GM19324 (cell line): ENCODE results near the gene DLGAP1.
"Not testable (repeated sequence)": the region's sequence is repeated elsewhere in the genome, so short reads cannot be mapped to it uniquely, and the experiment has no call there.

Experiments used
- ATAC-seq: cut with Tn5 transposase; IDR thresholded peaks from one replicate; pipeline ENCODE4 v1.9.1; 2021; ENCODE audit warnings: mild to moderate bottlenecking, moderate library complexity; ENCODE audit not compliant: unreplicated experiment, low FRiP score

Gene DLGAP1

DNA sequence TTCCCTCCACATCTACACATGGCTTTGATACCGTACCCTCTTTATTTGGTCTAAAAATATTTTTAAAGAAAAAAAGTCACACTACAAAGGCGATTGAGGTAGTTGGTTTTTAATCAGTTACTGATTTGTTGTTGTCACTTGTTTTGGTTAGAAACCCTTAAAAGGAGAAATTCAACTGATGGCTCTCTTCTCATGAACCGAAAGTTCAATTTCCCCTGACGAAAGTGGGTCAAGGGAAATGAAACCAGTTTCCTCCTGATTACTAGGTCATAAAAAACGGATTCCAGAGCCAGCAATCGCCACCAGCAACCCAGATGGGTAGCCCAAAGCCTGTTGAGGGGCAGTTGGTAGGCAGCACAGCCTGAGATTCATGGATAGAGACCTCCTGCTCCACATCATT is 63.2 kb downstream of the DLGAP1 start:
- ATAC-seq: no peak

DNA sequence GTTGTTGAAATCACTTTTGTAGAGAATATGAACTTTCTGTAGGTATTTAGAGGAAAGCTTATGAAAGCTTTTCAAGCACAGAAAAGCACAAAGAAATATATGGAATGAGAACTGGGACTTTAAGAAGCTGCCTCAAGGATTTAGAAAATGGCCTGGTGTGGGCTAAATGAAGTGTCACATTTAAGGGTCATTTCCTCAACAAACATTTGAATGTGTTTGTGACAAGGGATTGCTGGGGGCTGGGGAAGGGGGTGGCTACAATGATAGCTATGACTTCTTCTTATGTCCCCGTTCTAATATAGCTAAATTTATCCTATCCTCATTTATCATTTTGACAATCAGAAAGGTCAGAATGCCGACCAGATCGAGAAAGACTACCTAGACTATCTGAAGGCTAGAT is 69.2 kb downstream of the DLGAP1 start:
- ATAC-seq: no peak

DNA sequence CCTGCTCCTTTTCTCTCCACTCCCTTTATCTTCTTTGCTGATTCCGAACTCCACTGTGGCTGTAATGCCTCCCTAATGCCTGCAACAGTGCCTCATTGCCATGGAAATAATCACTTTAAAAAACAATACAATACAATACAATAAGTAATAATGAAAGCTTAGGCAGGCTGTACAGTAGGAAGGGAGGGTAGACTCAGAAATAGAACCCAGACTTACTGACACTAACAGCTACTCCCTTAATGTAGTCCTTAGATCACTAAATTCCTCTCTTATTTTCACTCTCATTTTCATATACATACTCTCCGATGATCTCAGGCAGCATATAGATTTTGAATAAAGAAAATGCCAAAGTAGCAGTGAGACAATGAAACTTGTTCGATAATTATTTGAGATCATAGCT is 70.2 kb downstream of the DLGAP1 start:
- no peak for ATAC-seq

DNA sequence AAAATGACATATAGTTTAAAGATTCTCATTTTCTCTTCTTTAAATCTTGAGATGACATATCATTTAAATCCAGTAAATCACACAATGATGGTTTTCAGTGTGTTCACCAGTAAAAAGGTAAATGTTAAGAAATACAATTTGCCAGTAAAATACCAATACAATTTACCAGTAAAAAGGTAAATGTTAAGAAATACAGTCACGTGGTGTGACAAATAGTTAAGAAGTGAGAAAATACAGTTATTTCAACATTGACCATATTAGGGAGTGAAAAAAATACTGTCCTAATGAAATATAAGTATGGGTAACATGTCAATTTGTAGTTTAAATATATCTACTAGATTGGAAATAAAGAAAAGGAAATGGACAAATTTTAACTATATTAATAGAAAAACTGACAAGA is 80.5 kb downstream of the DLGAP1 start:
- no peak for ATAC-seq

DNA sequence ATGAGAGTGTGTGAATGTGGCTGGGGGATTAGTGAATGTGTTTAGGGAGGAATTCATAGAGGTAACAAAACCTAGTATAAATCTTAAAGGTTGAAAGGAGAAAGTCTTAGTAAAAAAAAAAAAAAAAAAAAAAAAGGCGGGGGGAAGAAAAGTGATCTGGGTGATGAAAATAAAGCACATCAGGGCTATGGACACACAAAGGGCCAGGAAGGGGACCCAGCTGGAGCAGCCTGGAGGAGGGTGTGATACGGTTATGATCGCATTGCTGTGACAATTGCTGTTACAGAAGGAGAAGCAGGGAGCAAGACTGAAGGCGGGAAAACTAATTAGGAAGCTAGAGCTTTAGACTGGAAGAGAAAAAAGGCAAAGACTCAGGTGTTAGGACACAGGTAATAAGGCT is 85.4 kb downstream of the DLGAP1 start:
- ATAC-seq: no peak

DNA sequence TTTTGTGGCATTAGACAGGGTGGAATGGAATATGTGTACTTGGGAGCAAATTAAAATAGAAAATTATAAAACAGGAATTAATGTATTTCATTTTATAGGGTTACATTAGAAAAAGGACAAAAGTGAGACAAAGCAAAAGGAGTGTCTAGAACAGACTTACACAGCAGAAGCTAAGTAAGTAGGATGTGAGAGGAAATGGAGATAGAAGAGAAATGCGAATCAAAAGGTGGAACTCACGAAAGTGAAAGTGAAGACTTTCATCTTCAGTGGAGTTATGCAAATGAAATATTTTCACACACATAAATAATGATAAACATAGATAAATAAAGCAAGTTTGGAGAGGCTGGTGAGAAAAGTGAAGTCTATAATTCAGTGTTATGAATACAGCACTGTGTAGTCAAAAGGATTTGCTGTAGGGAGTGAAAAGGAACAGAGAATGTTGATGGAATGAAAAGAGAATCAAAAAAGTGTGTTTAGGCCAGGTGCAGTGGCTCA is 94.8 kb downstream of the DLGAP1 start:
- ATAC-seq: no peak

DNA sequence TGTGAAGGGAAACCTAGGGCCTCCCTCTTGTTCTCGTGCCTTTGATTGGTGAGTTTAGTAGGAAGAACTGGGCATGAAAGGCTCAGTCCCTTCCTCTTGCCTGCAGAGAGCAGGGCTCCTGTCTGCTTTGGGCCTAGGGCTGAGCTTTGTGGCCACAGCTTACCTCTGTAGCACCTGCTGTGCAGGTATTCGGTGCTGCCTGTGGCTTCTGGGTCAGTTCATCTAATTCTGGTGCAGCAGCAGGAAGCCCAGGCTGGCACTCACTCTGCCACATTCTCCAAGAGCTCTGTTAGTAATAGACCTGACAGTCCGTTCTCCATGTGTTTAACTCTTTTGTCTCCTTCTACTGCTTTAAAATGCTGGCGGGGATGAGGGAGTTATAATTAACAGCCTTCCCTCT is 96.5 kb downstream of the DLGAP1 start:
- no peak for ATAC-seq

DNA sequence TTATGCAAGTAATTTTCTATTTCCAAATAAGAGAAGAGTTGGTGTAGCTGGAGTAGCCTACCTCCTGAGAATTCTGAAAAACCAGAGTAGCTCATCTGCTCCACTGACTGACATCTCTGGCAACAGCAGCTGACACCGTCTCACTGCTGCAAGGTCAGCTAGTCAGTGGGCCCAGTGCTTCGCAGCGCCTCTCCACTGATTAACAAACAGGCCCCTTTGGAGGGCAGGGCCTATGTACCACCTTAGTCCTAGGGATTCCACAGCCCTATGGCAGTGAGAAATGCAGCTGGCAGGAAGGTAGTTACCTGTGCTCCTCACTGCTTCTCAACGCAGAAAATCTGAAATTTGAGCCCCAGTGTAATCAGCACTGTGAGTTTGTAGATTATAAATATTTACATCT is 97.5 kb downstream of the DLGAP1 start:
- no peak for ATAC-seq

DNA sequence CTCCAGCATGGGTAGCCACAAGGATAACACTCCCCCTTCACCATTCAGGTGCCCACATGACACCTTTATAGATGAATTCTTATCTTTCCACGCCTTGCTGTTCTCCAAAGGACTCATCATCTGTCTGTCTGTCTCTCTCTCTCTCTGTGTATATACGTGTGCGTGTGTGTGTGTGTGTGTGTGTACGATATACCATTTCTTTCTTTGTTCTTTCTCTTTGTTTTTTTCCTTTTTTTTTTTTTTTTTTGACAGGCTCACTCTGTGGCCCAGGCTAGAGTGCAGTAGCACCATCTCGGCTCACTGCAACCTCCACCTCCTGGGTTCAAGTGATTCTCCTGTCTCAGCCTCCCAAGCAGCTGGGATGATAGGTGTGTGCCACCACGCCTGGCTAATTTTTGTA is 98.2 kb downstream of the DLGAP1 start:
- ATAC-seq: no peak

DNA sequence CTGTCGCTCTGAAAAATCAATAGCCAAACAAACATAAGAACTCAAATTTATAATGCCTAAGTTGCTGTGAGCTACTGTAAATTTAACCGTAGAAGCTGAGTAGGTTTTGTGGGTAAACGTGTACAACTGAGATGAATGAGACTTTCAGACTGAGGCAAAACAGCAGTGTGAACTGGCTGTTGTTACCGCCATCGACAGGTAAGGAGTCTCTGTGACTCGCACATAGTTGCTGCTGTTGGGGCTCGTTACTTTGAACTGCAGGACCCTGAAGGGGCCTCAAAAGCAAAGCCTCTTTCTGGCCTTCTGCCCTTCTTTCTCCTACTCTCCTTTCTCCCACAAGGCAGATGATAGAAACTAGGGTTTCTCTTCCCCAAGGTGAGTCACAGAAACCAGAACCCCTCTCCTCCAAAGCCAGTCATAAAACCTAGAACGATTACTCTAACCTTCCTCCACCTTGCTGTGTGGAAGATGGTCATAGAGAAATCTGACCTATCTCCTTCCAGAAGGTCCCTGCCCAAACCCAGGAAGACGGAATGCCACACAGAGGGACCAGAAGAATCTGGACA is 101.2 kb downstream of the DLGAP1 start:
- no peak for ATAC-seq

DNA sequence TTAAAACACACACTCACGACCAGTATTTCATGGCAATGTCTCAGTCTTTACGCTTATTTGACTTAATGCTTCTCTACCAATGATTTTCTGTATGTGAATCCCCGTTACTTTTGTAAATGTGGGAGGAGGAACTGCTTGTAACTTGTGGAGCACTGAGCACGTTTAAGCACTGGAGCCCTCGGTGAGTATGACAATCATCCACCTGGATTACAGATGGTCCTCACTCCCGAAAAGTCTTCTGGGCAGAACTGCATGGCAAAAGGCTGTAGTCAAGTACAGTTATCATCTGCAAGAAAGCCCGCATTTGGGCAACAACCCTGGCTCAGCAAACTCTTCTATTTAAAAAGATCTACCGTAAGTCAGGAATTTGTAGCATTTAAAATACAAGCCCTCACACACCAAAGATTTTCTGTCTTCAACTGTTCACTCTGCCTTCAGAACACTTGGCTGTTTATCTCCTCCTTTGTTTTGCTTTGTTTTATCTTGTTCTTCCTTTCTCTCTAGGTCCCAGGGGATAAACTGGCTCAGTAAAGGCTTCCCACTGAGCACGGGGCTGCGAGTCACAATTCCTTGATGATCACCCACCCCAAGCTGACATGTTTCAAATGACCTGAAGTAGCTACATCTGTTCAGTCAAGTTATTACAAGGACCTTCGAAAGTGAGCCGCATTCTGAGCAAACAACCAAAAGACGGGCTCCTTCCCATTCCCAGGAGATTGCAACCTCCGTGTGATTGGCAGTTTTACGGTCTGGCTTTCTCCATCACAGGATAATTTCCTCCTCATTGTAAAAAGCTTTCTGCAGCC is 102.2 kb downstream of the DLGAP1 start:
- no peak for ATAC-seq

DNA sequence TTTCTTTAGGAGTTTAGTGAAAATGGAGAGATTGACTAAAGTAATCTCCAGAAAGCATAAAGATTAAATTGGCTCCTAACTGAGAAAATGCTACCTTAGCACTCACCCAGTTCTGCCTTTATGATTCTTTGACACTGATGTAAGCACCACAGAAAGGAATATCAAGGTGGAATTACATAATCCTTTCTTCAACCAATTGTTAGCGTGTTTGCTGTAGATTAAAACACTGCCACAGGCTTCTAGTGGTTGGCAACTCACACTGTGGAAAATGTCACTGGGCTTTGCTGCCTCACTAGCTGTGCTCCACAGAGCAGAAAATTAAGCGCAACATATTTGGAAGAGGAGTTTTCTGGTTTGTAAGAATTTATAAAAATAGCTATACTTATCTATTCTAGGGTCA is 104.1 kb downstream of the DLGAP1 start:
- ATAC-seq: no peak

DNA sequence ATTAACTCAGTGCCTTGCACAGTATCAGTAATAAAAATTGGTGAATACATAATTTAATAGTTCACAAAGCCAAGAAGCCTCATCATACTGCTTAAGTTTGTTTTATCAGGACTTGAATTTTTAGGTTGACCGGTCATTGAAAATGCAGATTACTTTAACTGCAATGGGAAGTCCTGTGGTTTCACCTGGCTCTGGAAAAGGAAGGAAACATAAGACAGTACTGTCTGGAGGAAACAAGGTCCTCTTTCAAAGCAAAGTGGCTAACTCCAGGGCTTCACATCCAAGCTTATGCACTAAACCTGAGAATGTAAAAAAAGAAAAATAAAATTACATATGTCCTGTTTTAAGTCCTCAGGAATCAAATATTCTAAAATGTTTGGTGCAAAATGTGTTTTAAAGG is 119.7 kb downstream of the DLGAP1 start:
- ATAC-seq: no peak

DNA sequence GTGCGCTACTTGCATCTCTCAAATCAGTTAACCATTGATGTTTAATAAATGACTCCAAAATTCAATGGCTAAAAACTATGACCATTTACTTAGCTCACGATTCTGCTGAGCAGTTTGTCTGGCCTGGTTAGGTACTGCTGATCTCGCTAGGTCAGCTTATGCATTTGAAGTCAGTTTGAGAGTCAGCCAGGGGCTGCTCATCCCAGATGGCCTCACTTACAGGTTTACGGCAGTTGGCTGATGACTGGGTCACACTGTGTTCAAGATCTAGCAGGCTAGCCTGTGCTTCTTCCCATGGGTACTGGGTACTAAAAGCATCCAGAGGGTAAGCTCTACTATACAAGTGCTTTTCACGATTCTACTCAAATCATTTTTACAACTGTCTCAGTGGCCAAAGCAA is 122.1 kb downstream of the DLGAP1 start:
- no peak for ATAC-seq

DNA sequence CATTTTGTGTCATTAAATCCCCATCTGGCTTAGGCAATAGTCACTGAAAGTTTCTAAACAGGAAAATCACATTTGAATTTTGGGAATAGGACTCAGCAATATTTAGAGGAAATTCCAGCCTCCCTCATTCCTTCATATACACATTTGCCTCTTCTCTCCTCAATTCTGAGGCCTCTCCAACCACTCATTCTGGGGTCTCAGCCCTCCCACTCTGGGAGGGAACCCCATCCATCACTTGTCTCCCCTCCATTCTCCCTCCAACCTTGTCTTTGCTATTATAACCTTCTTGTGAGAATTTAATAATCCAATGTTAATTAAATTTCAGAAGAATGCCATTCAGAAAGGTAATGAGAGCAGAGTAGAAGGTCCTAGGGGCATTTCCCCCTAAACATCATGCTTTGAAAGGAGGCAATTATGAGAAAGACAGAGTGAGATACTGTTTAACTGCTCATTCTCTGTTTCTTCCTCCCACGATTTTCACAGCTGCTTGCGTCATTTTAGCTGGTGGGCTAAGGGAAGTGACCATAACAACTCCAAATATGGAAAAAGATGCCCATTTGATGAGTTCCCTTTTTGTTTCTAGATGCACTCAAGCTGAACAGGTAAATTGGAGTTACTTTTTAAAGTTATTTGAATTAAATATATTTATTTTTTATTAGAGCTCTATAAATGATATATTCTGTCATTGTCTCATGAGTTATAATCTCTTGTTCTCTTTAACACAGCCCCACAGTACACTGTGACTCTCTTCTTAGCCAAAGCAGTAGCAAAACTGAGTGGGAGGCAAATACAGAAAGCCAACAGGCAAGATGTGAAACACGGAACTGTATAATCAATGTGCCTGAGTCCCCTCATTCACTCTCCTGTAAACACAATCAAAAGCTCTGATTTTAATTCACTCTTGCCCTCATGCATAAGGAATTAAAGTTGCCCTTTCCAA is 135.1 kb downstream of the DLGAP1 start:
- ATAC-seq: no peak

DNA sequence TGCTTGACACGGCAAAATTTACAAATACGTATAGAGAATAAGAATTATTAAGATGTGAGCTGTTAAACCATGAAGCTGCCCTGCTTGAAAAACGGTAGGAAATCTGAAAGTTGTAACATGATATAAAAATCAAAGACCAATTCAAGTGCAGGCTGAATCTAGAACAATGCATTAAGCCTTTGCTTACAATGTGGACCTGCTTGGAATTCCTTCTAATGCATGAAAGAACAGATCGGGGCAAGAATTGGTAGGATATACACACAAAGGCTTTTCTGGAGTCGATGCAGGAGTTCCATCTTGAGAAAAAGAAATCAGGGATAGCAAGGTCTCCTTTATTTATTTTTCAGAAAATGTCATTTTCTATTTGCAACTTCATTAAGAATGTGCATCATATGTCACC is 136.8 kb downstream of the DLGAP1 start:
- no peak for ATAC-seq

DNA sequence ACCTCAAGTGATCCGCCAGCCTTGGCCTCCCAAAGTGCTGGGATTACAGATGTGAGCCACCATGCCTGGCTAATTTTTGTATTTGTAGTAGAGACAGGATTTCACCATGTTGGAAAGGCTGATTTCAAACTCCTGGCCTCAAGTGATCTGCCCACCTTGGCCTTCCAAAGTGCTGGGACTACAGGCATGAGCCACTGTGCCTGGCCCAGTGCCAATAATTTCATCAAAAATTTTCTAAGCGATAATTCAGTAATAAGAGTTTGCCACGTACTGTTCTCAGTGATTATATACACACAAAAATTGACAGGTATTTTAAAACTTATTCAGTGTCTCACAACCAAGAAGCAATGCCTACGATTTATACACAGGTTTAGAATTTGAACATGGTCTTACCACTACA is 143.2 kb downstream of the DLGAP1 start:
- ATAC-seq: not testable (repeated sequence)

DNA sequence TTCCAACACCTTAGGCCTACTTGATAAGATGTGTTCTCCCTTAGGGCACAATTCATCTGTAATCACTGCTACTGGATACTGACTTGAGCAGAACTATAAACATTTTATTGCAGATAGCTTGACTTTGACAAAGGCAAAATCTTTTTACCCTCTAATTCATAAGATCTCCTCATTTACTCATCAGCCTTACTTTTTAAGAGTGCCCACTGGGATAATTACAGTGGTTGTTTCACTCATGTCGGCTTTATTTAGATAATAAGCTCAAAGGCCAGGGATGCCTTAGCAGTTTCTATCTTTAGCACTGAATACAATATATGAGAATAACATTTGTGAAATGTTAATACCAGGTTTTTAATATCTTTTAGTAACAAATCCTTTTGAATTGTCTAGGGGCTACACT is 144.0 kb downstream of the DLGAP1 start:
- ATAC-seq: no peak

DNA sequence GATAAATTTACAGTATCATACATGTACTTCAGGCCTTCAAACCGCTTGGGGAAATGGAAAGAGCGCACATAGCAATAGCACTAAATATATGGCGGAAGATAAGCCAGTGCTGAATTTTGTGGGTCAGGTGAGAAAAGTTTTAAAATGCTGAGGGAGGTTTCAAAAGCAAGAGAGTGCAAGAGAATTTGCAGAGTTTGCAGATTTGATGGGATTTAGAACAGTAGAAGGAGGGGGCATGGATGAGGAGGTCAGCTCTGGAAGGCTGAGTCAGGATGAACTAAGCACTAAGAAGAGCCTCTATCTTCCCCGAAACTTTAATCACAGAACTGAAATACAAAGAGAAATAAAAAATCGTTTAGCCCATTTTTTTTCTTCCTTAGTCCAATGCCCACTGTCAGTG is 145.9 kb downstream of the DLGAP1 start:
- no peak for ATAC-seq

DNA sequence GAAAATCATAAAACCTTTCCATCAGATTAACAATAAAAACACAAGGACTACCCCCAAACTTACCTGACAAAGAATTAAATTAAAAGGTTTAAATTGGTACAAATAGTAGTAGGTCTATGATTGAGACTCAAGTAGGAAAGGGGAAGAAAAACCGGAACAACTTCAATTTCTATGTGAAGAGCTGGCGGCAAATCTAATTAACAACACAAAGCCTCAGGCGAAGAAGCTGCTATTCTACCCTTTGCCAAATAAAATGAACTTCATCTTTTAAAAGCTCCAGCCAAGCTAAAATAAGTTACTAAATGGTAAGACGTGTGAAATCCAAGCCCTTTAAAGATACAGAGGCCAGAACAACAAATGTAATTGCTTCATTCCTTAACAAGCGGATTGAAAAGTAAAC is 146.5 kb downstream of the DLGAP1 start:
- ATAC-seq: no peak

DNA sequence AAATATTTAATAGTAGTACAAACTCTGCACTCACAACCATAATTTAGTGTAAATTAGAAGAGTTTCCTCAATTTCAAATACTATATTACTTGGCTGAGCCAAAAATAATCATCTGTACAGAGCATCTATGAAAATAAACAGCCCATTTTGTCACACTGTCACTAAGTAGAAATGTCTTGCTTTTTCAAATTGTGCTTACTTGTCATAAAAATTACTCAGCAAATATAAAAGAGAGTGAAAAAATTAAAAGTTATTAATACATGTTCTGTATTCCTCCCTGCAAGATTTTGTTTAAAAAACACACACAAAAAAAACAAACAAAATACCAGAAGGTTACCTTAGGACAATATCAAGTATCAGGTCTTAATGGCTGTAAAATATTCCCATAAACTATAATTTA is 155.7 kb downstream of the DLGAP1 start:
- ATAC-seq: no peak
